Fibroblast of villous mesenchyme (primary cell): ENCODE measurements around the gene BNIPL. TPM values are rescaled to one million over a fixed set of nuclear protein-coding genes. Genes with fewer than 3 reads are reported as not detected.

Experiments
- DNase-seq: peaks from one replicate; pipeline ENCODE4 v3.0.0-alpha.2; 2010; ENCODE audit warnings: low read depth
- H3K4me3 ChIP-seq: 2 replicates; pipeline ENCODE4 v1.5.1; 2011; ENCODE audit warnings: low read depth, mild to moderate bottlenecking, low read length
- total RNA-seq: library from RNA; depleted of rRNA; stranded (reverse); fragments of >200 nt; gene quantifications from 2 replicates; pipeline ENCODE4 v1.2.3, GENCODE V29; 2012
- TF ChIP-seq, protein P1 (sequence below): IDR thresholded peaks from 2 replicates; pipeline ENCODE4 v1.5.1; 2012; ENCODE audit warnings: low read depth, mild to moderate bottlenecking, low read length; ENCODE audit not compliant: insufficient read depth

The BNIPL gene
- total RNA-seq, 1 donor, result under 0.01 TPM

DNA sequence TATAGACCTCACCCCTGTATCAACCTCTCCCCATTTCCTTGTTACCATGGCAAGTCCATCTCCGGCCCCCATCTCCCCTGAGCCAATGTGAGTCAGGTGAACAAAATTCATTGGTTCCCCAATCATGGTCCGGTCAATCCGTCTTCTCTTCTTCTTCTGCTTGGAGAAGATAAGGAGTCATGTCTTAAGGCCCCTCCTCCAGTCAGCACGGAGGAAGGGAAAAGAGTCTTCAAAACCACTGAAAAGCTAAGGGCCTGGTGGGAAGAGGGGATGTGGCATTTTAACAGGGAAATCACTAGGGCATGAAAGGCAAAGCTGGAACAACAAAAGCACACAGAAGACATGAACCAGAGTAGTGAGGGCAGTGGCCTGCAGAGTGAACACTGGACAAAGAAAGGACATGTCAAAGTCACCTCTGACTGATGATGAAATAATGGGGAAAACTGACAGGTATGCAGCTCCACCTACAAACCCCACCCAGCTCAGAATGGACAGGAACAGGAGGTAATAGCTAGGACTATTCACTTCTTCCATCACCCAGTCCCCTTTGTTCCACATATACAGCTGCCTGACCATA lies 18.7 kb downstream of the BNIPL start:
- TF ChIP-seq, protein P1, sequence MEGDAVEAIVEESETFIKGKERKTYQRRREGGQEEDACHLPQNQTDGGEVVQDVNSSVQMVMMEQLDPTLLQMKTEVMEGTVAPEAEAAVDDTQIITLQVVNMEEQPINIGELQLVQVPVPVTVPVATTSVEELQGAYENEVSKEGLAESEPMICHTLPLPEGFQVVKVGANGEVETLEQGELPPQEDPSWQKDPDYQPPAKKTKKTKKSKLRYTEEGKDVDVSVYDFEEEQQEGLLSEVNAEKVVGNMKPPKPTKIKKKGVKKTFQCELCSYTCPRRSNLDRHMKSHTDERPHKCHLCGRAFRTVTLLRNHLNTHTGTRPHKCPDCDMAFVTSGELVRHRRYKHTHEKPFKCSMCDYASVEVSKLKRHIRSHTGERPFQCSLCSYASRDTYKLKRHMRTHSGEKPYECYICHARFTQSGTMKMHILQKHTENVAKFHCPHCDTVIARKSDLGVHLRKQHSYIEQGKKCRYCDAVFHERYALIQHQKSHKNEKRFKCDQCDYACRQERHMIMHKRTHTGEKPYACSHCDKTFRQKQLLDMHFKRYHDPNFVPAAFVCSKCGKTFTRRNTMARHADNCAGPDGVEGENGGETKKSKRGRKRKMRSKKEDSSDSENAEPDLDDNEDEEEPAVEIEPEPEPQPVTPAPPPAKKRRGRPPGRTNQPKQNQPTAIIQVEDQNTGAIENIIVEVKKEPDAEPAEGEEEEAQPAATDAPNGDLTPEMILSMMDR, result no peak
- DNase-seq, result no peak

DNA sequence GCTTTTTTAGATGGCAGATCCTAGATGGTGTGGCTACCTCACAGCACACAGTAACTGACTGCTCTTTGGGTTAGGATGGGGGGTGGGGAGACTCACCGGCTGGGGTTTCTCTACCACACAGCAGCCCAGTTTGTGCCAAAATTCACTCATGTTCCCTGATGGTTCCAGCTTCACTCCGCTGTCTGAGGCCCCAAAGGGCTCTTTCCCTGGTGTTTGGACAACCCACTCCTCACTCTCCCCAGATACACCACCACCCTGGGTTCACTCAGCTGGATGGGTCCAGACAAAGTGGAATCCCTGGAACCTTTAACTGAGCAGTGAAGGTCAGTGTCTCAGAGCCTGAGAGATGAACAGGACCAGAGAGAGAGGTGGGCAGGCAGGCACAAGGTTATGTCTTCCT lies 19.2 kb downstream of the BNIPL start:
- H3K4me3 ChIP-seq, result no peak overlapping the region
- no peak for DNase-seq
- TF ChIP-seq, protein P1, result no peak

More for the DNA sequence above, 18.7 kb downstream of the BNIPL start:
- H3K4me3 ChIP-seq, result no peak overlapping the region

DNA sequence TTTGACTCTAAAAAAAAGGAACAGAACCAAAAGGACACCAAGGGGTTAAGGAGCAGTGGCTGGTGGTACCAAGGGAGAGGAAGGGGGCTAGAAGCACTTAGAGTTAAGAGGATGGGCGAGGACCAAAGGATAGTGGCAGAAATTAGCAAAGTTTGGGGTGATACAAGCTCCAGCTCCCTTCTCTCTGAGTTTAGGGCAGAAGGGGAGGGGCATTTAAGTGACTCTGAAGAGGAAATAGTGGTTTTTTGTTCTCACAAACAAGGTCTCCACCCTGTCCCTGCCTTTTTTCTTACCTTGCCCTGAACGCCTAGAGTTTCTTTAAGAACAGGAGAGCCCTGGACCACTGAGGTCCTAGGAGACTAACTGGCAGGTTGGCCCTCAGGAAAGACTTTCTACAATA lies 19.8 kb downstream of the BNIPL start:
- DNase-seq, result no peak
- no peak overlapping the region for H3K4me3 ChIP-seq

DNA sequence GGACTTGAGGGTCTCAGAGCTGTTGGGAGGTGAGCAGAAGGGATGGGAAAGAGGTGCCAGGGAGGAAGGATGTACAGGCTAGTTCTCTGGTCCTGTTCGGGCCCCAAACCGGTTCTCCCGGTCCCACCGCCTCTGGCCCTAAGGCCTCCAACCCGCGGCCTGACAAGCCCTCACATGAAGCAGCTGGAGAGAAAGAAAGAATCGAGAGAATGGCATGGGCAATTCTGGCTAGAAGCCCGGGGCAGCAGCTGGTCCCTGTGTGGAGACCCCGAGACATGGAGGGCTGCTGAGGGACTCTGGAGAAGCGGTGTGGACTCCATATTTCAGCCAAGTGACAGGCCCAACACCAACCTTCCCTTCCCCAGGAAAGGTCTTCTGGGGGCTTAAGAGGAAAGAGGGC lies 22.3 kb downstream of the BNIPL start:
- peak; percentile 48 for DNase-seq
- peak overlapping the region; percentile 78 for H3K4me3 ChIP-seq
- TF ChIP-seq, protein P1, result no peak

More for the DNA sequence above, 19.8 kb downstream of the BNIPL start:
- TF ChIP-seq, protein P1, result no peak

DNA sequence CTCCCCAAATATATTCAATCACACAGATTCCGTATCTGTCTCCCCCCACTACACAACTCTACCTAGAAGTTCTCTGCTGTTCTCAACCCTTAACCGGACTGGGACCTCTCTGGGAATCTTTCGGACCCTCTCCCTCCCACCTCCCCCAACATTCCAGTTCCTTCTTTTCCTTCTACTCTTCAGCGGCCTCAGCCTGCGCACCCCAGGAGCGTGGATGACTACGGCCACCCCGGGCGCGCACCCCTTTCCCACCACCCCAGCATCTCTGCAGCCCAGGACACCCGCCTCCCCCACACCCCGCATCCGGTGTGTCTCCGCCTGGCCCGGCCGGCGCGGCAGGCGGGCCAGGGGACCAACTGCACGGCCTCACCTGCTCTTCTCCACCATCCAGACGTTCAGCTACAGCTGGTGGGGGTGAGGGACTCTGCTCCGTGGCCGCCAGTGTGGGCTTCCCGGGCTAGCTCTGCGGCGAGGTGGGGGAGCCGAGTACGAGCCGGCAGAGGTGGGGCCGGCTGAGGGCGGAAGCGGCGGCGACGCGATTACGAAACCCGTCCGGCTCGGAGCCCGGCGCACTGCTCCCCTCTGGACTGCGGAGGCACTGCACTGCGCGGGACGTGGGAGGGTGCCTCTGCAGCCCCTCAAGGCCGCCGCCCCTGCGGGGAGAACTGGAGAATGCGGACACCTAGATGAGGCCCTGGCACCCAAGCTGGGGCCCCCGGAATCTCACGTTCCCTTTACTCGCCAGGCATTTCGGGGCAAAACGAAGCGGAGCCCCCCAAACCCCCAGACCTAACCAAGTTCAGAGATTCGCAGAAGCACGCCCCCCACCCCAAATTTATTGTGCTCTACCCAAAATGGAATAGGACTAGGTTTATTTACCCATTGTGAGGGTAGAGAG lies 23.0 kb downstream of the BNIPL start, which contains the start of gene CDC42SE1:
TSS of gene CDC42SE1 (minus strand) at position 514 of the 898 bp plus-strand sequence. CDS start 3,892 bp downstream, outside the sequence.
- TF ChIP-seq, protein P1, result peak; percentile 75
- peak; percentile 85 for DNase-seq
- H3K4me3 ChIP-seq, result peak within 1 kb of the TSS; percentile 78

DNA sequence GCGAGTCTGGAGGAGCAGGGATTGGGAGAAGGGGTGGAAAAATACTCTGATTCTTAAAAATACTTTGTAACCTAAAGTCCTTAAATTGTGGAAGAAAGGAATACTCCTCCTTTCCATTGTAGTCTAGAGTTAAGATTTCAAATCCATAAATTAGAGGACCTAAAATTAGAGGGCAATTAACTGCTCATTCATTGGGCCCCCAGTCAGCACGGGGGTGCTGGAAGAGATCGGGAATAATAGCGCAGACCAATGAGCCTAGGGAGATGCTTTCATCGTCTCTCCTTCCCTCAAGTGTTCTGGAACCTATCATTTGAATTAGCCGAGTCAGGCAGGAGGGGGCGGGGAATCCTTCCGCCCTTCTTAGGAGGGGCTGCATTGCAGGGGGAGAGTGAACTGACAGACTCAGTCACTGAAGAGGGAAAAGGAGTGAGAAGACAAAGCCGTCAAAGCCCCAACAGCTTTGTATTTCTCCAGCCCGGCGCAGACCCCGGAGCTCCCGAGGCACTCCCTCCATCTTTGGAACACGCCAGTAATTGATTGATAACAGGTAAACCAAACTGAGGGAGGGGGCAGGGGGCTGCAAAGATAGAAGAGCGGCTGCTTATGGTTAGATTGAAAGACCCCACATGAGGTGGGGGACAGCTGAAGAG lies 23.7 kb downstream of the BNIPL start, which contains the start of gene MLLT11:
TSS of gene MLLT11 (plus strand) at position 391 of the 650 bp plus-strand sequence. CDS start 6,828 bp downstream, outside the sequence.
- TF ChIP-seq, protein P1, result no peak
- H3K4me3 ChIP-seq, result peak within 1 kb of the TSS; percentile 78
- DNase-seq, result peak; percentile 70
